HEK293 (cell line): ENCODE data around the gene RBMS1.

ENCODE experiments used
- CTCF ChIA-PET: fragments of 350-600 bp; formaldehyde crosslinking; extraction: SDS; loops from one replicate; lab custom pipeline; 2021; ENCODE audit warnings: antibody characterized with exemption; lab: Yijun Ruan, JAX
- POLR2A ChIA-PET: fragments of 300-600 bp; formaldehyde crosslinking; extraction: SDS; loops from one replicate; lab custom pipeline; 2020; ENCODE audit warnings: antibody characterized with exemption, inconsistent platforms; lab: Yijun Ruan, JAX
- H3K27ac ChIP-seq: fragments of 200-500 bp; sonication (Bioruptor generic); 2 replicates; pipeline ENCODE4 v1.5.1; 2014; ENCODE audit warnings: low read depth, low read length, control low read depth, inconsistent platforms; ENCODE audit errors: extremely low read depth
- H3K36me3 ChIP-seq, 2 experiments: fragments of 200-500 bp in 1 of 2; sonication (Bioruptor generic) in 1 of 2; 1 replicate in 1 of 2; 2 replicates in 1 of 2; pipeline ENCODE4 v1.5.1; 2014 to 2017; ENCODE audit warnings: inconsistent platforms in 2 of 2, low read length in 2 of 2; ENCODE audit not compliant: control insufficient read depth in 2 of 2, insufficient read depth in 1 of 2
- H3K4me1 ChIP-seq: fragments of 200-500 bp; sonication (Bioruptor generic); 2 replicates; pipeline ENCODE4 v1.5.1; 2014; ENCODE audit warnings: mild to moderate bottlenecking, low read length, inconsistent platforms; ENCODE audit not compliant: control insufficient read depth, insufficient read depth
- H3K4me3 ChIP-seq: 2 replicates; pipeline ENCODE4 v1.5.1; 2011; ENCODE audit warnings: low read depth, mild to moderate bottlenecking, control low read depth, low read length, moderate library complexity
- H3K9me3 ChIP-seq: fragments of 200-500 bp; sonication (Bioruptor generic); 2 replicates; pipeline ENCODE4 v1.5.1; 2014; ENCODE audit warnings: low read depth, low read length, inconsistent platforms; ENCODE audit not compliant: control insufficient read depth, insufficient read depth
- GLIS2 ChIP-seq: fragments of 450-650 bp; formaldehyde crosslinking; IDR thresholded peaks from 2 replicates; pipeline ENCODE4 v1.5.1; 2016; ENCODE audit warnings: missing biosample characterization, missing genetic modification characterization
- HOXC10 ChIP-seq: sonication (generic); formaldehyde crosslinking; IDR thresholded peaks from 2 replicates; pipeline ENCODE4 v1.8.1; 2023; ENCODE audit warnings: mild to moderate bottlenecking, missing genetic modification reagents
- HOXD13 ChIP-seq: sonication (generic); formaldehyde crosslinking; IDR thresholded peaks from 2 replicates; pipeline ENCODE4 v1.8.0; 2022; ENCODE audit warnings: missing genetic modification reagents, borderline replicate concordance
- MZF1 ChIP-seq: fragments of 450-650 bp; formaldehyde crosslinking; IDR thresholded peaks from 2 replicates; pipeline ENCODE4 v1.5.1; 2017; ENCODE audit warnings: missing biosample characterization, missing genetic modification characterization, borderline replicate concordance
- PRDM4 ChIP-seq: fragments of 450-650 bp; formaldehyde crosslinking; IDR thresholded peaks from 2 replicates; pipeline ENCODE4 v1.5.1; 2017; ENCODE audit warnings: missing biosample characterization, missing genetic modification characterization
- RBAK ChIP-seq: fragments of 450-650 bp; formaldehyde crosslinking; IDR thresholded peaks from 2 replicates; pipeline ENCODE4 v1.5.1; 2016; ENCODE audit warnings: missing biosample characterization, missing genetic modification characterization
- SP7 ChIP-seq: fragments of 450-650 bp; formaldehyde crosslinking; IDR thresholded peaks from 2 replicates; pipeline ENCODE4 v1.5.1; 2016; ENCODE audit warnings: missing biosample characterization, missing genetic modification characterization
- TRIM28 ChIP-seq: IDR thresholded peaks from 2 replicates; pipeline ENCODE4 v1.6.1; 2011; ENCODE audit warnings: low read length, control low read depth, borderline replicate concordance
- TSHZ1 ChIP-seq: fragments of 450-650 bp; formaldehyde crosslinking; IDR thresholded peaks from 2 replicates; pipeline ENCODE4 v1.5.1; 2016; ENCODE audit warnings: missing biosample characterization, missing genetic modification characterization, borderline replicate concordance
- WT1 ChIP-seq: fragments of 450-650 bp; formaldehyde crosslinking; IDR thresholded peaks from 2 replicates; pipeline ENCODE4 v1.5.1; 2016; ENCODE audit warnings: missing biosample characterization, missing genetic modification characterization
- ZBTB1 ChIP-seq: fragments of 450-650 bp; formaldehyde crosslinking; IDR thresholded peaks from 2 replicates; pipeline ENCODE4 v1.5.1; 2016; ENCODE audit warnings: missing biosample characterization, missing genetic modification characterization
- ZNF23 ChIP-seq: fragments of 450-650 bp; formaldehyde crosslinking; IDR thresholded peaks from 2 replicates; pipeline ENCODE4 v1.5.1; 2016; ENCODE audit warnings: missing biosample characterization, missing genetic modification characterization, borderline replicate concordance
- ZNF24 ChIP-seq: fragments of 450-650 bp; formaldehyde crosslinking; IDR thresholded peaks from 2 replicates; pipeline ENCODE4 v1.5.1; 2016; ENCODE audit warnings: missing biosample characterization, missing genetic modification characterization
- ZNF335 ChIP-seq: fragments of 450-650 bp; formaldehyde crosslinking; conservative IDR thresholded peaks from 2 replicates; pipeline ENCODE4 v1.5.1; 2016; ENCODE audit warnings: missing biosample characterization, missing genetic modification characterization
- ZNF530 ChIP-seq: fragments of 450-650 bp; formaldehyde crosslinking; IDR thresholded peaks from 2 replicates; pipeline ENCODE4 v1.5.1; 2016; ENCODE audit warnings: low read depth, missing biosample characterization, missing genetic modification characterization
- ZNF658 ChIP-seq: fragments of 450-650 bp; formaldehyde crosslinking; IDR thresholded peaks from 2 replicates; pipeline ENCODE4; 2016; ENCODE audit warnings: missing biosample characterization, missing genetic modification characterization
- TF ChIP-seq, protein P1 (sequence below): fragments of 450-650 bp; formaldehyde crosslinking; IDR thresholded peaks from 2 replicates; pipeline ENCODE4 v1.5.1; 2016; ENCODE audit warnings: missing biosample characterization, missing genetic modification characterization
- TF ChIP-seq, protein P2 (sequence below): fragments of 450-650 bp; formaldehyde crosslinking; IDR thresholded peaks from 2 replicates; pipeline ENCODE4 v1.5.1; 2017; ENCODE audit warnings: missing biosample characterization, mild to moderate bottlenecking, missing genetic modification characterization, moderate library complexity

Gene RBMS1

DNA sequence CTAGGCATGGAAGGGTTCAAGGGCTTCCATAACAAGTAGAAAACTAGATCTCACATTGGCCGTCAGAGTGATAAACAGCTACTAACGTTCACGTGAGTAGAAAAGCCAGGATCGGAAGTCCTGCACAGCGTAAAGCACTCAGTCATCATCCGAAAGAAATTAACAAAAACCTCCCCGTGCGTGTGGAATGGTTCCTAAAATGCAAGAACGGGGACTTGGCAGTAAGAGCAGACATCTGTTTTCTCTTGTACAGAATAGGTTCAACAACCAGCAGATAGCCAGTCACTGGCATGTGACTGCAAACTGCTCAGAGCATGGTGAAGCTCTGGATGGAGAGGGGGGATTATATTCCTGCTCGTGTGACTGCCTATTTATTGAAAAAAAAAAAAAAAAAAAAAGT lies 186.6 kb downstream of the RBMS1 start:
- H3K4me3 ChIP-seq = no peak overlapping the region
- H3K9me3 ChIP-seq = no peaks in the 10 kb centered on the region
- H3K4me1 ChIP-seq = no peaks in the 10 kb centered on the region
- POLR2A ChIA-PET = no interaction called here
- TF ChIP-seq HOXD13 (CRISPR knock-in tag) = no peak
- TF ChIP-seq TRIM28 = no peak
- TF ChIP-seq RBAK (tag by site-specific recombination) = no peak
- TF ChIP-seq MZF1 (tag by site-specific recombination) = no peak
- TF ChIP-seq SP7 (tag by site-specific recombination) = no peak
- TF ChIP-seq ZNF24 (tag by site-specific recombination) = no peak
- TF ChIP-seq WT1 (tag by site-specific recombination) = no peak
- no peak for TF ChIP-seq ZBTB1
- no peak for TF ChIP-seq GLIS2 (tag by site-specific recombination)
- TF ChIP-seq ZNF658 (tag by site-specific recombination) = no peak
- peaks cover 5 to 12% of the 10 kb centered on the region in 2 experiments; a peak in 2 of 3 replicates for H3K36me3 ChIP-seq
- CTCF ChIA-PET = interaction anchor here (0.6 kb wide), 1 partner anchor 30 kb away, joined by 3 read pairs; no protein-coding TSS in a partner anchor
- H3K27ac ChIP-seq = no peak overlapping the region

- TF ChIP-seq PRDM4 (no peak), TSHZ1 (no peak), ZNF530 (tag by site-specific recombination) (no peak), GLIS2 (tag by site-specific recombination) (no peak), ZNF335 (no peak), ZNF23 (no peak), HOXC10 (CRISPR knock-in tag) (no peak)
- TF ChIP-seq, protein P1, sequence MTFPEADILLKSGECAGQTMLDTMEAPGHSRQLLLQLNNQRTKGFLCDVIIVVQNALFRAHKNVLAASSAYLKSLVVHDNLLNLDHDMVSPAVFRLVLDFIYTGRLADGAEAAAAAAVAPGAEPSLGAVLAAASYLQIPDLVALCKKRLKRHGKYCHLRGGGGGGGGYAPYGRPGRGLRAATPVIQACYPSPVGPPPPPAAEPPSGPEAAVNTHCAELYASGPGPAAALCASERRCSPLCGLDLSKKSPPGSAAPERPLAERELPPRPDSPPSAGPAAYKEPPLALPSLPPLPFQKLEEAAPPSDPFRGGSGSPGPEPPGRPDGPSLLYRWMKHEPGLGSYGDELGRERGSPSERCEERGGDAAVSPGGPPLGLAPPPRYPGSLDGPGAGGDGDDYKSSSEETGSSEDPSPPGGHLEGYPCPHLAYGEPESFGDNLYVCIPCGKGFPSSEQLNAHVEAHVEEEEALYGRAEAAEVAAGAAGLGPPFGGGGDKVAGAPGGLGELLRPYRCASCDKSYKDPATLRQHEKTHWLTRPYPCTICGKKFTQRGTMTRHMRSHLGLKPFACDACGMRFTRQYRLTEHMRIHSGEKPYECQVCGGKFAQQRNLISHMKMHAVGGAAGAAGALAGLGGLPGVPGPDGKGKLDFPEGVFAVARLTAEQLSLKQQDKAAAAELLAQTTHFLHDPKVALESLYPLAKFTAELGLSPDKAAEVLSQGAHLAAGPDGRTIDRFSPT (tag by site-specific recombination) = no peak
- TF ChIP-seq, protein P2, sequence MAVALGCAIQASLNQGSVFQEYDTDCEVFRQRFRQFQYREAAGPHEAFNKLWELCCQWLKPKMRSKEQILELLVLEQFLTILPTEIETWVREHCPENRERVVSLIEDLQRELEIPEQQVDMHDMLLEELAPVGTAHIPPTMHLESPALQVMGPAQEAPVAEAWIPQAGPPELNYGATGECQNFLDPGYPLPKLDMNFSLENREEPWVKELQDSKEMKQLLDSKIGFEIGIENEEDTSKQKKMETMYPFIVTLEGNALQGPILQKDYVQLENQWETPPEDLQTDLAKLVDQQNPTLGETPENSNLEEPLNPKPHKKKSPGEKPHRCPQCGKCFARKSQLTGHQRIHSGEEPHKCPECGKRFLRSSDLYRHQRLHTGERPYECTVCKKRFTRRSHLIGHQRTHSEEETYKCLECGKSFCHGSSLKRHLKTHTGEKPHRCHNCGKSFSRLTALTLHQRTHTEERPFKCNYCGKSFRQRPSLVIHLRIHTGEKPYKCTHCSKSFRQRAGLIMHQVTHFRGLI (tag by site-specific recombination) = no peak
- TF ChIP-seq, all 188 proteins: peak for 0
- Histone ChIP-seq H3K36me3 (peaks cover 5 to 11% of the 10 kb centered on the region in 2 experiments; a peak in 2 of 3 replicates), H3K4me3 (no peak overlapping the region), H3K27ac (no peak overlapping the region), H3K9me3 (no peaks in the 10 kb centered on the region), H3K4me1 (no peaks in the 10 kb centered on the region)
- ChIA-PET POLR2A (no interaction called here), CTCF (interaction anchor here (0.9 to 1.2 kb wide), 2 partner anchors 19 to 53 kb away, joined by 4 to 7 read pairs; no protein-coding TSS in a partner anchor)
Observed at GRCh38 chr2:160305081-160305750, 188.4 kb downstream of the RBMS1 start.
